ENCODE results near the gene FGFBP3. TPM values are rescaled to one million over a fixed set of nuclear protein-coding genes. Genes with fewer than 3 reads are reported as not detected.

FGFBP3 gene
- total RNA-seq, 1 experiment from 2014 or later = 1.5 TPM

- H3K4me1 ChIP-seq (ENCODE audit: control insufficient read depth, insufficient read depth, low read length) = peaks cover 15% of the 10 kb centered on the region; the same call in 1 of the 2 replicates
- 0 out of 2 replicates have a peak, but pooled peaks have one; percentile 35 for ATAC-seq
- no peak overlapping the region; the same call in 1 of the 2 replicates for H3K27ac ChIP-seq (ENCODE audit: low read length)
- no peak for DNase-seq (ENCODE audit: low read depth, low spot score)
- intact Hi-C loops (cut with micrococcal nuclease; ENCODE audit: unreplicated experiment) = no loop called here
- H3K9me3 ChIP-seq (ENCODE audit: control insufficient read depth, insufficient read depth, low read depth, low read length) = no peaks in the 10 kb centered on the region
- ChIA-PET CTCF (no interaction called here), POLR2A (no interaction called here)
- H3K36me3 ChIP-seq (ENCODE audit: control insufficient read depth, insufficient read depth, low read length) = no peaks in the 10 kb centered on the region
- no peaks in the 10 kb centered on the region for H3K27me3 ChIP-seq (ENCODE audit: control insufficient read depth, insufficient read depth, low read length)
- no peak overlapping the region for H3K4me3 ChIP-seq (ENCODE audit: low read depth in 2 of 2, low read length in 2 of 2)
- in situ Hi-C loops (cut with HindIII; ENCODE audit: low pct_unique_long_range_greater_than_20kb, low sequenced_read_pairs) = no loop called here
- BruUV-seq (replicated peaks) = no TSS peak
- TF ChIP-seq TCF7L2 (IDR thresholded peaks at IDR 0.05; ENCODE audit: low read depth, low read length) = no peak
- TF ChIP-seq SIN3A (IDR thresholded peaks at IDR 0.05; ENCODE audit: borderline replicate concordance, insufficient read depth, low read depth, low read length) = no peak
- no peak for TF ChIP-seq REST (IDR thresholded peaks at IDR 0.05; ENCODE audit: insufficient read depth in 1 of 2, low read depth in 2 of 2, low read length in 1 of 2)
- no peak for TF ChIP-seq POLR2AphosphoS5 (IDR thresholded peaks at IDR 0.05; ENCODE audit: low read depth, low read length)
- TF ChIP-seq, protein P1, sequence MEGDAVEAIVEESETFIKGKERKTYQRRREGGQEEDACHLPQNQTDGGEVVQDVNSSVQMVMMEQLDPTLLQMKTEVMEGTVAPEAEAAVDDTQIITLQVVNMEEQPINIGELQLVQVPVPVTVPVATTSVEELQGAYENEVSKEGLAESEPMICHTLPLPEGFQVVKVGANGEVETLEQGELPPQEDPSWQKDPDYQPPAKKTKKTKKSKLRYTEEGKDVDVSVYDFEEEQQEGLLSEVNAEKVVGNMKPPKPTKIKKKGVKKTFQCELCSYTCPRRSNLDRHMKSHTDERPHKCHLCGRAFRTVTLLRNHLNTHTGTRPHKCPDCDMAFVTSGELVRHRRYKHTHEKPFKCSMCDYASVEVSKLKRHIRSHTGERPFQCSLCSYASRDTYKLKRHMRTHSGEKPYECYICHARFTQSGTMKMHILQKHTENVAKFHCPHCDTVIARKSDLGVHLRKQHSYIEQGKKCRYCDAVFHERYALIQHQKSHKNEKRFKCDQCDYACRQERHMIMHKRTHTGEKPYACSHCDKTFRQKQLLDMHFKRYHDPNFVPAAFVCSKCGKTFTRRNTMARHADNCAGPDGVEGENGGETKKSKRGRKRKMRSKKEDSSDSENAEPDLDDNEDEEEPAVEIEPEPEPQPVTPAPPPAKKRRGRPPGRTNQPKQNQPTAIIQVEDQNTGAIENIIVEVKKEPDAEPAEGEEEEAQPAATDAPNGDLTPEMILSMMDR (IDR thresholded peaks at IDR 0.05) = no peak
Measured at GRCh38 chr10:91880310-91880709, 29.0 kb downstream of the FGFBP3 start.

- no TSS peak for BruUV-seq (replicated peaks)
- H3K27me3 ChIP-seq (ENCODE audit: control insufficient read depth, insufficient read depth, low read length) = no peaks in the 10 kb centered on the region
- in situ Hi-C loops (cut with HindIII; ENCODE audit: low pct_unique_long_range_greater_than_20kb, low sequenced_read_pairs) = no loop called here
- no peaks in the 10 kb centered on the region for H3K36me3 ChIP-seq (ENCODE audit: control insufficient read depth, insufficient read depth, low read length)
- no peak overlapping the region for H3K27ac ChIP-seq (ENCODE audit: low read length)
- no peak overlapping the region for H3K4me3 ChIP-seq (ENCODE audit: low read depth in 2 of 2, low read length in 2 of 2)
- intact Hi-C loops (cut with micrococcal nuclease; ENCODE audit: unreplicated experiment) = no loop called here
- no peaks in the 10 kb centered on the region for H3K9me3 ChIP-seq (ENCODE audit: control insufficient read depth, insufficient read depth, low read depth, low read length)
- ChIA-PET CTCF (no interaction called here), POLR2A (no interaction called here)
- ATAC-seq (no peak), DNase-seq (ENCODE audit: low read depth, low spot score) (no peak)
- peaks cover 15% of the 10 kb centered on the region; the same call in 1 of the 2 replicates for H3K4me1 ChIP-seq (ENCODE audit: control insufficient read depth, insufficient read depth, low read length)
- TF ChIP-seq REST (IDR thresholded peaks at IDR 0.05; ENCODE audit: insufficient read depth in 1 of 2, low read depth in 2 of 2, low read length in 1 of 2) = no peak
- TF ChIP-seq TCF7L2 (IDR thresholded peaks at IDR 0.05; ENCODE audit: low read depth, low read length) = no peak
- no peak for TF ChIP-seq POLR2AphosphoS5 (IDR thresholded peaks at IDR 0.05; ENCODE audit: low read depth, low read length)
- TF ChIP-seq, protein P1 (IDR thresholded peaks at IDR 0.05) = no peak
- no peak for TF ChIP-seq SIN3A (IDR thresholded peaks at IDR 0.05; ENCODE audit: borderline replicate concordance, insufficient read depth, low read depth, low read length)
Measured at GRCh38 chr10:91879515-91880170, 29.6 kb downstream of the FGFBP3 start.

Data from Panc1 (cell line).